Stimulated activated CD4-positive, alpha-beta T cell treated with anti-CD3 and anti-CD28 coated beads, Interleukin-12 subunit alpha, Interleukin-12 subunit beta, amount 100 ng/mL, for 24 hours (primary cell): ENCODE results near the gene IRF1.

Experiments used
- DNase-seq, 2 experiments: peaks; one replicate each; pipeline ENCODE4 v3.0.0-alpha.2; 2020; ENCODE audit warnings: low read depth in 2 of 2

Gene IRF1

GRCh38 chr5:132461569-132462070 is 29.0 kb downstream of the IRF1 start:
- DNase-seq: no peak

GRCh38 chr5:132460846-132461568 is 29.6 kb downstream of the IRF1 start:
- DNase-seq: no peak

GRCh38 chr5:132459983-132460838 is 30.4 kb downstream of the IRF1 start:
- DNase-seq: no peak

GRCh38 chr5:132459031-132459982 is 31.3 kb downstream of the IRF1 start:
- DNase-seq: no peak

GRCh38 chr5:132458651-132459030 is 31.9 kb downstream of the IRF1 start:
- no peak for DNase-seq

- no peak for DNase-seq
These were observed 32.4 kb downstream of the IRF1 start for GRCh38 chr5:132458226-132458560.

- DNase-seq: no peak
These were observed 33.0 kb downstream of the IRF1 start for GRCh38 chr5:132457371-132458225.

GRCh38 chr5:132456987-132457361 is 33.6 kb downstream of the IRF1 start:
- no peak for DNase-seq

- DNase-seq: no peak
These were observed 34.1 kb downstream of the IRF1 start for GRCh38 chr5:132456296-132456986.

- DNase-seq: no peak
These were observed 34.9 kb downstream of the IRF1 start for GRCh38 chr5:132455614-132456115.

- no peak for DNase-seq
These were observed 36.2 kb downstream of the IRF1 start for GRCh38 chr5:132454361-132454760.

- no peak for DNase-seq
These were observed 39.2 kb downstream of the IRF1 start for GRCh38 chr5:132451387-132451786.

GRCh38 chr5:132449060-132449459 is 41.5 kb downstream of the IRF1 start:
- no peak for DNase-seq

GRCh38 chr5:132447196-132447595 is 43.4 kb downstream of the IRF1 start:
- no peak for DNase-seq

- DNase-seq: no peak
These were observed 44.0 kb downstream of the IRF1 start for GRCh38 chr5:132446621-132447020.

GRCh38 chr5:132445930-132446329 is 44.6 kb downstream of the IRF1 start:
- DNase-seq: no peak

- DNase-seq: no peak
These were observed 45.0 kb downstream of the IRF1 start for GRCh38 chr5:132445640-132445923.

GRCh38 chr5:132444841-132445639 is 45.5 kb downstream of the IRF1 start:
- no peak for DNase-seq

- DNase-seq: no peak
These were observed 46.5 kb downstream of the IRF1 start for GRCh38 chr5:132444061-132444460.
